Naive thymus-derived CD8-positive, alpha-beta T cell (primary cell): ENCODE data around the gene HRC. TPM values are rescaled to one million over a fixed set of nuclear protein-coding genes. Genes with fewer than 3 reads are reported as not detected.
A peak's percentile ranks its signal among the peaks of the same experiment; 100 is the strongest.

ENCODE experiments used
- ATAC-seq, 2 donors: fragments of 150-1000 bp; cut with Tn5 transposase in 1 of 2; sonication (Bioruptor Pico), chemical (Tn5 transposase) in 1 of 2; 1 replicate in 1 of 2; 2 replicates in 1 of 2; pipeline ENCODE4 v1.10.0; 2021; ENCODE audit warnings: mild to moderate bottlenecking in 2 of 2, moderate library complexity in 2 of 2
- POLR2A ChIA-PET: fragments of 350-600 bp; sonication (Branson Sonifier 250); formaldehyde crosslinking; loops from one replicate; lab custom pipeline; 2021; ENCODE audit warnings: antibody characterized with exemption; lab: Charles Lee
- DNase-seq, 10 donors: peaks; one replicate each; pipeline versions ENCODE4 v3.0.0 to v3.0.0-alpha.2; 2020 to 2022
- H3K27ac Mint-ChIP-seq, 10 donors: one replicate each; pipeline ENCODE4 v1.8.0; 2020 to 2022; ENCODE audit warnings: mild to moderate bottlenecking in 10 of 10, mixed read lengths in 10 of 10, moderate library complexity in 4 of 10, inconsistent platforms in 1 of 10
- H3K27me3 Mint-ChIP-seq, 5 donors: one replicate each; pipeline ENCODE4 v1.8.0; 2021 to 2022; ENCODE audit warnings: mixed read lengths in 5 of 5
- H3K36me3 Mint-ChIP-seq, 3 donors: one replicate each; pipeline ENCODE4 v1.8.0; 2020 to 2022; ENCODE audit warnings: mixed read lengths in 3 of 3, mild to moderate bottlenecking in 2 of 3, inconsistent platforms in 1 of 3
- H3K4me1 Mint-ChIP-seq, 4 donors: one replicate each; pipeline ENCODE4 v1.8.0; 2021 to 2022; ENCODE audit warnings: mixed read lengths in 4 of 4
- H3K4me3 Mint-ChIP-seq, 10 donors: one replicate each; pipeline ENCODE4 v1.8.0; 2020 to 2022; ENCODE audit warnings: mild to moderate bottlenecking in 10 of 10, mixed read lengths in 10 of 10, moderate library complexity in 6 of 10, inconsistent platforms in 1 of 10
- H3K9me3 Mint-ChIP-seq, 9 donors: one replicate each; pipeline ENCODE4 v1.8.0; 2020 to 2022; ENCODE audit warnings: mixed read lengths in 9 of 9, mild to moderate bottlenecking in 3 of 9, inconsistent platforms in 1 of 9, moderate library complexity in 1 of 9
- polyA plus RNA-seq, 3 donors: library from polyadenylated mRNA; unstranded; fragments of 300-500 nt; fragmentation: Illumina TruSeq; gene quantifications; one replicate each; pipeline ENCODE4 v1.2.3, GENCODE V29; 2021
- total RNA-seq, 8 experiments: library from RNA in 2 of 8; stranded (reverse) in 2 of 8; gene quantifications; one replicate each; pipeline ENCODE4 v1.2.3 and lab custom pipeline; 2021 to 2026

Gene HRC
- total and polyA plus RNA-seq, 5 experiments from 2014 or later, result not detected

GRCh38 chr19:49155820-49156346 lies 687 bp upstream of the HRC start:
- ATAC-seq (no peak), DNase-seq (no peak)
- H3K4me3 Mint-ChIP-seq, result peak overlapping the region in 2 of 10 donors; percentile 20 to 22
- H3K4me1 Mint-ChIP-seq, result peaks cover 17 to 26% (median 23%) of the 10 kb centered on the region in 4 donors
- peaks cover 0 to 9% (median 6%) of the 10 kb centered on the region in 3 donors for H3K36me3 Mint-ChIP-seq
- peak overlapping the region in 1 of 10 donors; percentile 10 for H3K27ac Mint-ChIP-seq
- H3K9me3 Mint-ChIP-seq, result peaks cover 0 to 14% (median 0%) of the 10 kb centered on the region in 9 donors
- H3K27me3 Mint-ChIP-seq, result peaks cover 32 to 93% (median 69%) of the 10 kb centered on the region in 5 donors
- POLR2A ChIA-PET, result no interaction called here

- Mint-ChIP-seq H3K4me3 (peak overlapping the region in 2 of 10 donors; percentile 24 to 60), H3K9me3 (peaks cover 0 to 14% (median 2%) of the 10 kb centered on the region in 9 donors), H3K27ac (peak overlapping the region in 2 of 10 donors; percentile 53 to 83), H3K36me3 (peaks cover 0 to 9% (median 8%) of the 10 kb centered on the region in 3 donors), H3K27me3 (peaks cover 23 to 82% (median 57%) of the 10 kb centered on the region in 5 donors), H3K4me1 (peaks cover 18 to 36% (median 33%) of the 10 kb centered on the region in 4 donors)
- ATAC-seq, result no peak
- POLR2A ChIA-PET, result no interaction called here
- DNase-seq, result no peak
These were observed 917 bp downstream of the HRC start for GRCh38 chr19:49154279-49154678.

GRCh38 chr19:49153167-49153809 lies 1.9 kb downstream of the HRC start:
- Mint-ChIP-seq H3K4me3 (peak overlapping the region in 3 of 10 donors; percentile 15 to 48 (median 36)), H3K27me3 (peaks cover 24 to 86% (median 59%) of the 10 kb centered on the region in 5 donors), H3K27ac (peak overlapping the region in 1 of 10 donors; percentile 68), H3K9me3 (peaks cover 0 to 14% (median 2%) of the 10 kb centered on the region in 9 donors), H3K4me1 (peaks cover 21 to 42% (median 37%) of the 10 kb centered on the region in 4 donors), H3K36me3 (peaks cover 0 to 8% (median 6%) of the 10 kb centered on the region in 3 donors)
- POLR2A ChIA-PET, result no interaction called here
- ATAC-seq, result no peak
- DNase-seq, result no peak

GRCh38 chr19:49152119-49152550 lies 3.1 kb downstream of the HRC start:
- POLR2A ChIA-PET, result no interaction called here
- H3K36me3 Mint-ChIP-seq, result peaks cover 0 to 7% (median 4%) of the 10 kb centered on the region in 3 donors
- H3K27ac Mint-ChIP-seq, result peak overlapping the region in 1 of 10 donors; percentile 76

GRCh38 chr19:49151267-49152118 lies 3.7 kb downstream of the HRC start:
- peaks cover 0 to 14% (median 2%) of the 10 kb centered on the region in 9 donors for H3K9me3 Mint-ChIP-seq
- peaks cover 30 to 87% (median 67%) of the 10 kb centered on the region in 5 donors for H3K27me3 Mint-ChIP-seq
- H3K36me3 Mint-ChIP-seq, result peaks cover 0 to 7% (median 4%) of the 10 kb centered on the region in 3 donors
- H3K4me3 Mint-ChIP-seq, result peak overlapping the region; percentile 28 to 88 (median 66)
- DNase-seq (peak in 4 of 10 donors; percentile 16 to 42 (median 36)), ATAC-seq (peak; percentile 23 to 44)
- H3K4me1 Mint-ChIP-seq, result peaks cover 19 to 37% (median 31%) of the 10 kb centered on the region in 4 donors
- POLR2A ChIA-PET, result interaction anchor here (0.5 to 1.3 kb wide), 3 partner anchors 30 to 340 kb away, joined by 4 to 7 read pairs (median 4); partner anchors contain the start of genes BCAT2 and LIN7B
- H3K27ac Mint-ChIP-seq, result peak overlapping the region in 3 of 10 donors; percentile 65 to 76 (median 72)

More at GRCh38 chr19:49152119-49152550, 3.1 kb downstream of the HRC start:
- Mint-ChIP-seq H3K27me3 (peaks cover 27 to 86% (median 64%) of the 10 kb centered on the region in 5 donors), H3K4me3 (peak overlapping the region in 7 of 10 donors; percentile 28 to 88 (median 66)), H3K4me1 (peaks cover 19 to 37% (median 31%) of the 10 kb centered on the region in 4 donors), H3K9me3 (peaks cover 0 to 14% (median 2%) of the 10 kb centered on the region in 9 donors)
- DNase-seq, result no peak
- ATAC-seq, result peak; percentile 8 to 14

GRCh38 chr19:49150944-49151243 lies 4.3 kb downstream of the HRC start:
- peak overlapping the region; percentile 12 to 88 (median 74) for H3K4me3 Mint-ChIP-seq

GRCh38 chr19:49150106-49150943 lies 4.9 kb downstream of the HRC start:
- Mint-ChIP-seq H3K27me3 (peaks cover 31 to 87% (median 65%) of the 10 kb centered on the region in 5 donors), H3K27ac (no peak overlapping the region), H3K4me1 (peaks cover 23 to 46% (median 37%) of the 10 kb centered on the region in 4 donors), H3K36me3 (peaks cover 0 to 7% (median 4%) of the 10 kb centered on the region in 3 donors), H3K4me3 (peak overlapping the region; percentile 67 to 88 (median 81)), H3K9me3 (peaks cover 0 to 14% (median 2%) of the 10 kb centered on the region in 9 donors)
- DNase-seq, result peak in 2 of 10 donors; percentile 21 to 37
- peak in 1 of 2 donors; percentile 17 for ATAC-seq
- POLR2A ChIA-PET, result interaction anchor here (1.3 kb wide), 1 partner anchor 36 kb away, joined by 4 read pairs; the partner anchor contains the start of gene LIN7B

More at GRCh38 chr19:49150944-49151243, 4.3 kb downstream of the HRC start:
- Mint-ChIP-seq H3K36me3 (peaks cover 0 to 7% (median 4%) of the 10 kb centered on the region in 3 donors), H3K27ac (no peak overlapping the region), H3K9me3 (peaks cover 0 to 14% (median 2%) of the 10 kb centered on the region in 9 donors), H3K27me3 (peaks cover 29 to 87% (median 67%) of the 10 kb centered on the region in 5 donors), H3K4me1 (peaks cover 19 to 41% (median 34%) of the 10 kb centered on the region in 4 donors)
- ATAC-seq, result no peak
- no peak for DNase-seq
- POLR2A ChIA-PET, result interaction anchor here (0.5 to 1.3 kb wide), 3 partner anchors 29 to 340 kb away, joined by 4 to 7 read pairs (median 4); partner anchors contain the start of genes BCAT2 and LIN7B

- Mint-ChIP-seq H3K27ac (no peak overlapping the region), H3K4me3 (peak overlapping the region; percentile 67 to 88 (median 81)), H3K27me3 (peaks cover 33 to 84% (median 61%) of the 10 kb centered on the region in 5 donors), H3K4me1 (peaks cover 23 to 46% (median 38%) of the 10 kb centered on the region in 4 donors), H3K9me3 (peaks cover 0 to 12% (median 2%) of the 10 kb centered on the region in 9 donors), H3K36me3 (peaks cover 0 to 7% (median 2%) of the 10 kb centered on the region in 3 donors)
- ATAC-seq (no peak), DNase-seq (no peak)
- POLR2A ChIA-PET, result interaction anchor here (0.6 to 1.3 kb wide), 3 partner anchors 30 to 191 kb away, joined by 4 read pairs; partner anchors contain the start of gene PPFIA3
These were observed 5.5 kb downstream of the HRC start for GRCh38 chr19:49149652-49150105.

GRCh38 chr19:49148784-49149651 lies 6.2 kb downstream of the HRC start:
- Mint-ChIP-seq H3K9me3 (peaks cover 0 to 6% (median 1%) of the 10 kb centered on the region in 9 donors), H3K36me3 (peaks cover 0 to 7% (median 0%) of the 10 kb centered on the region in 3 donors), H3K27ac (peak overlapping the region in 1 of 10 donors; percentile 15), H3K4me1 (peaks cover 23 to 46% (median 38%) of the 10 kb centered on the region in 4 donors), H3K4me3 (peak overlapping the region; percentile 32 to 88 (median 80)), H3K27me3 (peaks cover 27 to 77% (median 54%) of the 10 kb centered on the region in 5 donors)
- POLR2A ChIA-PET, result interaction anchor here (0.6 to 1.3 kb wide), 3 partner anchors 29 to 190 kb away, joined by 4 read pairs; partner anchors contain the start of gene PPFIA3
- ATAC-seq (peak; percentile 52 to 54), DNase-seq (peak; percentile 58 to 88 (median 70))
